Activated CD4-positive, alpha-beta T cell treated with anti-CD3 and anti-CD28 coated beads, Interleukin-2, amount 50 U/mL, for 48 hours (primary cell): ENCODE results near the gene MSANTD7.
"Not testable (repeated sequence)": the region's sequence is repeated elsewhere in the genome, so short reads cannot be mapped to it uniquely, and the experiment has no call there.

ENCODE experiments used
- DNase-seq, 2 experiments: peaks; one replicate each; pipeline ENCODE4 v3.0.0-alpha.2; 2020

The MSANTD7 gene

GRCh38 chr10:14838582-14839304 is 637 bp downstream of the MSANTD7 start:
- peak; percentile 24 to 32 for DNase-seq

- peak; percentile 9 to 12 for DNase-seq
These were observed 1.2 kb downstream of the MSANTD7 start for GRCh38 chr10:14839305-14839695.

- no peak for DNase-seq
These were observed 2.1 kb downstream of the MSANTD7 start for GRCh38 chr10:14840178-14840577.

GRCh38 chr10:14843327-14843988 is 5.4 kb downstream of the MSANTD7 start:
- DNase-seq = no peak

DNA sequence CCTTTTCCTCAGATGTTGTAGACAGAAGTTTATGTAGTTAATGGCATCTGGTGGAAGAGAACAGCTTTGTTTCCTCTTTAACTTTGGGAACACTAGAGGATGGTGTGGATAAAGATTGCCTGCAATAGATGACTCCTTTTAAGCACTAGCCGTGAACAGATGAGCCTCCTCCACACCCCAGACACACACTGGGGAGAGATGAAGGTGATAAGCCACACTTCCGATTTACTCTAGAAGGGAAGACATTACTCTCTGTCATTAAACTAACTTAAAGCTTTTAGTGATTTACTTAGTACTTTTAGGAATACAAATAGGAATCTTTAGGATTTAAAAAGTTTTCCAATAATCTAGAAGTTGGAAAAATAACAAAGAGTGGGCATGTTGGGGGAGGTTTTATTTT is 6.8 kb downstream of the MSANTD7 start:
- no peak for DNase-seq

GRCh38 chr10:14852236-14852635 is 14.1 kb downstream of the MSANTD7 start:
- no peak for DNase-seq

- DNase-seq = no peak
These were observed 17.3 kb downstream of the MSANTD7 start for GRCh38 chr10:14855453-14855852.

DNA sequence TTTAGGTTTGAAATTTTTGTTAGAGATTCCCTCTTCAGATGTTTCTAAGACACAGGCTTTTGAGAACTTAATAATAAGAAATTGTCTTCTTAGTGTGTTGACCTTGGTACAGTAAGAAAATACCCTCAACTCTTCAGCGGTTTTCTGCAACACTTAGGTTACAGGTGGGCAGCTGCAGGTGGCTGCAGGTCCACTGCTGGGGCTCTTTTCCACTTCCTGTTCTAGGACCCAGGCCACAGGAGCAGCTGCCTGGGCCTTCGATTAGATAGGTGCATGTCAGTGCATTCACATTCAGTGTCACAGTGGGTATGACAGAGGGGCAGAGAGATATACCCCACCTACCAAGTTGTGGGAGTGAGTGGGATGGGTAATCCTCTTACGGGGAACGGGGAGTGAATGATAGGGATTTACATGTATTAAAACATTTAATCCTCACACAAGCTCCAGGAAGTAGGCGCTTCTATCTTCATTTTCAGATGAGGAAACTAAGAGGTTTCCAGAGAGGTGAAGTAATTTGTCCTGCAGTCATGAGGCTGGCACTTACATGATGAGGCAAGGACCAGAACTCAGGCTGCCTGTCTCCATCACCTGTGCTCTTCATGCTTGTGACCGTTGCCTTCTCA is 20.3 kb downstream of the MSANTD7 start:
- no peak for DNase-seq

GRCh38 chr10:14859043-14859442 is 20.9 kb downstream of the MSANTD7 start:
- DNase-seq = no peak

GRCh38 chr10:14859775-14860174 is 21.7 kb downstream of the MSANTD7 start:
- no peak for DNase-seq

GRCh38 chr10:14860791-14861190 is 22.7 kb downstream of the MSANTD7 start:
- DNase-seq = no peak

- not testable (repeated sequence) for DNase-seq
These were observed 26.4 kb downstream of the MSANTD7 start for GRCh38 chr10:14864466-14864865.

- DNase-seq = not testable (repeated sequence)
These were observed 26.8 kb downstream of the MSANTD7 start for GRCh38 chr10:14864871-14865270.

DNA sequence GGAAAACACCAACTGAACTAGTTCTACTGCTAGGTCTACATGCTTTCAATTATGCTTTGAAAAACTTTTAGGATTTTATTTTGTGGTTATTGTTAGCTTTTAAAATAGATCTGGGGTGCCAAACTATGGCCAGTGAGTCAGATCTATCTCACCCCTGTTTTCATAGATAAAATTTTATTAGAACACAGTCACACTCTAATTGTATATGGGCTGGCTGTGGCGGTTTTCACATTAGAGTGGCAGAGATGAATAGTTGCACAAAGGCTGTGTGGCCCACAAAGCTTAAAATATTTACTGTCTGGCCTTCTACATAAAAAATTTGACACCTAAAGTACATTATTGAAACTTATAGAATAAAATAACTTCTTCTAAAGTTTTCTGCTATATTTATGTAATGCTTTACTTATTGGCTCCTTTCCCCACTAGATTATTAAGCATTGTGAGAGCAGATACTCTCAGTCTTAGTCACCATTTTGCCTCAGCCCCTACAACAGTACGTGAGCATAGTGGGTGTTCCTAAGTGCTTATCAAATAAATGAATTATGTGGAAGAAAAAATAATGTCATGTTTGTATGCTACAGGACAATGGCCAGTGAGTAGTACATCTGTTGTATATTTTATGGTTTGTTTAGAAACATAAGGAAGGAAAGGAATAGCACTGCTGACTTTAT is 35.1 kb downstream of the MSANTD7 start:
- no peak for DNase-seq

DNA sequence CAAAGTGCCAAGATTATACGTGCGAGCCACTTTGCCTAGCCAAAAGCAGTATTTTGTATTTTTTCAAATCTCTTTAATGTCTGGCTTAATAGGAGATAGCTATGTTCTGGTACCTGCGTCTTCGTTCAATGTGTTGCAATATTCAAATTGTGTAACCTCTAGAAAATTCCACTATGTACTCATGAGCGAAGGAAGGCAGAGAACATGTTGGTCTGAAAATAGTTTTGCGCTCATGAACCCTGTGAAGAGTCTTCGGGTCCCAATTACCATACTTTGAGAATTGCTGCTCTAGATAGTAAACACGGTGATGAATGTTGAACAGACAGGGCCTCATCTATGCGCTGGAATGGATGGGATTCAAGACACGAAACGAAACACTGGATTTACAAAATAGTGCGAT is 37.8 kb downstream of the MSANTD7 start:
- no peak for DNase-seq

- no peak for DNase-seq
These were observed 38.7 kb downstream of the MSANTD7 start for GRCh38 chr10:14876764-14877163.

DNA sequence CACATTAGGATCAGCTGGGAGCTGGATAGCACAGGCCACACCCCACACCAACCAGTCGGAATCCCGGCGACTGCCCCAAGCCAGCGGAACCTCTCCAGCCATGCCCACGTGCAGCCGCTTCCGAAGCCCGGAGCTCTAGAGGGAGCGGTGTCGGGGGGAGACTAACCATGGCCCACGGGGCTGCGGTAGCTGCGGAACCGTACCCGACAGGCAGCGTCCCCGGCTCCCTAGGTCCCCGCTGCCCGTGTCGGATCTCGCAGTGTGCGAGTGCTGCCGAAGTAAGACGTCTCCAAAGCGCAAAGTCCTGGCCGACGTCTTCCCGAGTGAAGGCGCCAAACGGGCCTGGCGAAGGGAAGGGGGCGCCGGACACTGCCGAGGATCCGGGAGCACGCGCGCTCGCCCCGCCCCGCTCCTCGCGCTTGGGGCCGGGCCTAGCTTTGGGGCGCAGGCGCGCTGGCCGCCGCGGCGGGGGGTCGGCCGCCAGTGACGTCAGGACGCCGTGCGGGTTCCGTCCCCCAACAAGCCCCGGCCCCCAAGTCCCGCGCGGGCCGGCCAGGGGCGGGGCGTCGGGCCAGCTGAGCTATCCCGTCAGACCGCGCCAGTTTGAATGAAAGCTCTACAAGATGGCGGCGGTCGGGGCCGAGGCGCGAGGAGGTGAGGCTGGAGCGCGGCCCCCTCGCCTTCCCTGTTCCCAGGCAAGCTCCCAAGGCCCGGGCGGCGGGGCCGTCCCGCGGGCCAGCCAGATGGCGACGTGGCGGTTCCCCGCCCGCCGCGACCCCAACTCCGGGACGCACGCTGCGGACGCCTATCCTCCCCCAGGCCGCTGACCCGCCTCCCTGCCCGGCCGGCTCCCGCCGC is 40.4 kb downstream of the MSANTD7 start, which contains the start of gene SUV39H2:
TSS of gene SUV39H2 (plus strand) at position 601 of the 858 bp plus-strand sequence. CDS start at position 624, 23 bp downstream.
- peak; percentile 92 to 94 for DNase-seq

- peak; percentile 49 to 61 for DNase-seq
These were observed 41.2 kb downstream of the MSANTD7 start for GRCh38 chr10:14879124-14879927.

DNA sequence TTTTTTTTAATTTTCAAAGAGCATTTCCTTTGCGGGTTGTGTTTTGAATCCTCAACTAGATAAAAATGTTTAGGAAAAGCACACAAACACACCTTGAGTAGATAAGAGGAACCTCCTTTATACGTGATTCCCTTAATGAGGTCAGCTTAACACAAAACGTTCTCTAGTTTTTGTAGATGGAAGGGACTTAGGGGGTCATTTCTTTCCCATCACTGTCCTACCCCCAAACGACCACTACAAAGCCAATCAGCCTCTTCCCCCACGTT is 41.8 kb downstream of the MSANTD7 start:
- no peak for DNase-seq

GRCh38 chr10:14880229-14880628 is 42.1 kb downstream of the MSANTD7 start:
- DNase-seq = no peak

DNA sequence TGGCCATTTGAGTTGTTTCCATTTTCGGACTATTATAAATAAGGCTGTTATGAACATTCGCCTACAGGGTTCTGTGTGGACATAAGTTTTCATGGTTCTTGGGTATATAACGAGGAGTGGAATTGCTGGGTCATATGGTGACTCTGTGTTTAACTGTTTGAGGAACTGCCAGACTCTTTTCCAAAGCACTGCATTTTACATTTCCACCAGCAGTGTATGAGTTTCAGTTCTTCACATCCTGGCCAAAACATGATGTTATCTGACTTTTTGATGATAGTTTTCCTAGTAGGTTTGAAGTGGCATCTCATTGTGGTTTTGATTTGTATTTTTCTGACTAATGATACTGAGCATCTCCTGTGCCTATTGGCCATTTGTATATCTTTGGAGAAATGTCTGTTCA is 46.0 kb downstream of the MSANTD7 start:
- no peak for DNase-seq
